Activated T-cell treated with anti-CD3 and anti-CD28 coated beads for 4 hours (primary cell): ENCODE results near the gene NT5DC2.

Experiments
- DNase-seq: peaks from one replicate; pipeline ENCODE4 v3.0.0-alpha.2; 2020

NT5DC2 gene

DNA sequence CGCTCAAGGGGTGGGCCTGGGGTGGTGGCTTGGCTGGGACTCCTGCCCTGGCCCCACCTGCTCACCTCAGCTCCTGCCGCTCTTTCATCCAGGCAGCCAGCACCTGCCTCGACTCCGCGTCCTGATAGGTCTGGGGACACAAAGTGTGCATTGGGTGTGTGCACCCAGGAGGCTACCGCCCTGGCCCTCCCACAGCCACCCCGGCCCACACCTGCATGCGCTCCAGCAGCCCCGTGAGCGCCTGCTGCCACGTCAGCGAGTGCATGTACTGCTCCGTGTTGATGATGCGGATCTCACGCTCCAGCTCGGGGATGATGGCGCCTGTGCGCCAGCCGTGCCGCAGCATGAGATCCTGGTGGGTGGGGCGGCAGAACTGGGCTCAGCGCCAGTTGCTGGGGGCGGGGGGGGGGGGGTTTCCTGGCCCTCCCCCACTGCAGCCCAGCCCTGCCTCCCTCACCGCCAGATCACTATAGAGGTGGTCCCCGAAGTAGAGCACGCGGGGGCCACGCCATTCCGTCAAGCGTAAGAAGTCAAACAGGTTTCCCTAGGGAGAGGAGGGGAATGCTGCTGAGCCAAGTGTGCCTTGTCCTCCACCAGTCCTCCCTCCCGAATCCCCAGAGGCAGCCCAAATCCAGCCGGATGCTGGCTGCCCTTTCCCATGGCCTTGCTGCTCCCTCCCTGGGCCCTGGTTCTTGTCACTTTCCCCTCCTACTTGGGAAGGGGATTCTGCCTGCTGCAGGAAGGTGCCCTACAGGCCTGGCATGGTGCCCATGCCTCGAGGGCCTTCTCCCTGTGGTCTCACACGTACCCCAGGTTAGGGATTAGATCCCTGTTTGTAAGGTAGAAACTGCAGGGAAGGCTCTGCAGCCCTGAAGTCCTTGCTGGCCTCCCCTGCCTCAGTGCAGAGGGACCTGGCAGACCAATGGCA, 8.6 kb downstream of the NT5DC2 start:
- no peak for DNase-seq

DNA sequence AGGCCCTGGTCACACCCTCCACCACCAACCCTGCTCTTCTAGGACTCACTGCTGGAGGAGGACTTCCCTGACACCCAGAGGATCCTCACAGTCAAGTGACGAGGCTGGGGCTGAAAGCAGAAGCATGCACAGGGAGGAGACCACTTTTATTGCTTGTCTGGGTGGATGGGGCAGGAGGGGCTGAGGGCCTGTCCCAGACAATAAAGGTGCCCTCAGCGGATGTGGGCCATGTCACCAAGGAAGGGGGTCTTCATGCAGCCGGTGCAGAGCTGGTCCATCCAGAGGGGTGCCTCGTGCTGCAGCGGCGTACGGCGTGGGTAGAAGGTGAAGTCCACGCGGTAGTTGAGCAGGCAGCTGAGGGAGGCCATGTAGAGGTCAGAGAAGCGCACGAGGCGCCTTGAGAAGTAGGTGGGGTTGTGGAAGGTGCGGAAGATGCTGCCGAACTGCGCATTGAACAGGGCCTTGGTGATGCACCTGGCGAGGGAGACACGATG, 9.4 kb downstream of the NT5DC2 start:
- DNase-seq = no peak

DNA sequence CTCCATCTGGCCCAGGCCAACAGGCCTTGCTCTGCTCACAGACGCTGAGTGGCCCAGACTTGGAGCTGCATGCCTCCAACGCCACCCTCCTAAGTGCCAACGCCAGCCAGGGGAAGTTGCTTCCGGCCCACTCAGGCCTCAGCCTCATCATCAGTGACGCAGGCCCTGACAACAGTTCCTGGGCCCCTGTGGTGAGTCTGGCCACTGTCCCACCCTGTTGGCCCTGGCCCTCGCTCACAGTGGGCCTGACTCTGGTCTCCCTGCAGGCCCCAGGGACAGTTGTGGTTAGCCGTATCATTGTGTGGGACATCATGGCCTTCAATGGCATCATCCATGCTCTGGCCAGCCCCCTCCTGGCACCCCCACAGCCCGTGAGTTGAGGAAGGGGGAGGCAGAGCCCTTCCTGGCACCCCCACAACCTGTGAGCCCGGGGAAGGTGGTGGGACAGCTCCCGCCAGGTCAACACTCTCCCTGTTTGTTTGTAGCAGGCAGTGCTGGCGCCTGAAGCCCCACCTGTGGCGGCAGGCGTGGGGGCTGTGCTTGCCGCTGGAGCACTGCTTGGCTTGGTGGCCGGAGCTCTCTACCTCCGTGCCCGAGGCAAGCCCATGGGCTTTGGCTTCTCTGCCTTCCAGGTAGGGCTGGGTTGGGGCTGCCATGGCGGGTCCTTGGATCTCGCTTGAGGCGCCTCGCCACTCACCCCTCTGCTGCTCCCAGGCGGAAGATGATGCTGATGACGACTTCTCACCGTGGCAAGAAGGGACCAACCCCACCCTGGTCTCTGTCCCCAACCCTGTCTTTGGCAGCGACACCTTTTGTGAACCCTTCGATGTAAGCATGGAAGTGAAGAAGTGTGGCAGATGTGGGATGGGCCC, 10.0 kb downstream of the NT5DC2 start:
- no peak for DNase-seq

DNA sequence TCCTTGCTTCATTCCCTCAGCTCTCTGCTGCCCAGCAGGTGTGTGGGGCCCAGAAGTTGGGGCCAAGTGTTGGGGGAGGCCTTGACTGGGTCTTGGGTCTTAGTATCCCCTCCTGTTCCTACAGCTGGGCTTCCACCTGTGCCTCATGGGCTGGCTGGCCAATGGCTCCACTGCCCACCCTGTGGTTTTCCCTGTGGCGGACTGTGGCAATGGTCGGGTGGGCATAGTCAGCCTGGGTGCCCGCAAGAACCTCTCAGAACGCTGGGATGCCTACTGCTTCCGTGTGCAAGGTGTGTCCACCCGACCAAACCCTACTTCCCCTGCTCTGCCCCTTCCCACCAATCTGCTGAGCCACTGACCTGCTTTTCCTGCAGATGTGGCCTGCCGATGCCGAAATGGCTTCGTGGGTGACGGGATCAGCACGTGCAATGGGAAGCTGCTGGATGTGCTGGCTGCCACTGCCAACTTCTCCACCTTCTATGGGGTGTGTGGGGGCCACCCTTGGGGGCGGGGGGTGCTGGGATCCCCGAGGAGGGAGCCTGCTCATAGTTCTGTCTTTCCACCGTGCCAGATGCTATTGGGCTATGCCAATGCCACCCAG, 10.9 kb downstream of the NT5DC2 start:
- no peak for DNase-seq

DNA sequence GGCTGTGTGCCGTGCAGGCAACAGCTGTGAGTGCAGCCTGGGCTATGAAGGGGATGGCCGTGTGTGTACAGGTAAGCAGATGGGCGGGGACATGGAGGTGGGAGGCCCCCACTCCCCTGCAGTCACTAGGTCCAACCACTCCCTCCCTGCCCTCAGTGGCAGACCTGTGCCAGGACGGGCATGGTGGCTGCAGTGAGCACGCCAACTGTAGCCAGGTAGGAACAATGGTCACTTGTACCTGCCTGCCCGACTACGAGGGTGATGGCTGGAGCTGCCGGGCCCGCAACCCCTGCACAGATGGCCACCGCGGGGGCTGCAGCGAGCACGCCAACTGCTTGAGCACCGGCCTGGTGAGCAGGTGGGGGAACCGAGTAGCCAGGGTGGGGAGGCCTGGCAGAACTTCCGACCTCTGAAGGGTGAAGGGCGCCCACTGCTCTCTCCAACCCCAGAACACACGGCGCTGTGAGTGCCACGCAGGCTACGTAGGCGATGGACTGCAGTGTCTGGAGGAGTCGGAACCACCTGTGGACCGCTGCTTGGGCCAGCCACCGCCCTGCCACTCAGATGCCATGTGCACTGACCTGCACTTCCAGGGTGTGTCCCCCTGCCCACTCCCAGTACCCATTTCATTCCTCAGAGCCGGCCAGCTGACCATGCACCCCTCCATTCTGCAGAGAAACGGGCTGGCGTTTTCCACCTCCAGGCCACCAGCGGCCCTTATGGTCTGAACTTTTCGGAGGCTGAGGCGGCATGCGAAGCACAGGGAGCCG, 11.6 kb downstream of the NT5DC2 start:
- no peak for DNase-seq

DNA sequence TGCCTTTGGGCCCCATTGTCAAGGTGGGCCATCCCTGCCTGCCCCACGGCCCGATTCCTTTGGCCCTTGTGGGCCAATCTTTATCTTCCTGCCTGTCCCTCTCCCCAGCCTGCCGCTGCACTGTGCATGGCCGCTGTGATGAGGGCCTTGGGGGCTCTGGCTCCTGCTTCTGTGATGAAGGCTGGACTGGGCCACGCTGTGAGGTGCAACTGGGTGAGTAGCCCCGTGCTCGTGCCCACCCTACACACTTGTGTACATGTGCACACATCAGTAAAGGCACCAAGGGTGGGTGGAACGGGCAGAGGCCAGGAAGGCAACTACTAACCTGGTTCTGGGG, 12.2 kb downstream of the NT5DC2 start:
- DNase-seq = no peak

DNA sequence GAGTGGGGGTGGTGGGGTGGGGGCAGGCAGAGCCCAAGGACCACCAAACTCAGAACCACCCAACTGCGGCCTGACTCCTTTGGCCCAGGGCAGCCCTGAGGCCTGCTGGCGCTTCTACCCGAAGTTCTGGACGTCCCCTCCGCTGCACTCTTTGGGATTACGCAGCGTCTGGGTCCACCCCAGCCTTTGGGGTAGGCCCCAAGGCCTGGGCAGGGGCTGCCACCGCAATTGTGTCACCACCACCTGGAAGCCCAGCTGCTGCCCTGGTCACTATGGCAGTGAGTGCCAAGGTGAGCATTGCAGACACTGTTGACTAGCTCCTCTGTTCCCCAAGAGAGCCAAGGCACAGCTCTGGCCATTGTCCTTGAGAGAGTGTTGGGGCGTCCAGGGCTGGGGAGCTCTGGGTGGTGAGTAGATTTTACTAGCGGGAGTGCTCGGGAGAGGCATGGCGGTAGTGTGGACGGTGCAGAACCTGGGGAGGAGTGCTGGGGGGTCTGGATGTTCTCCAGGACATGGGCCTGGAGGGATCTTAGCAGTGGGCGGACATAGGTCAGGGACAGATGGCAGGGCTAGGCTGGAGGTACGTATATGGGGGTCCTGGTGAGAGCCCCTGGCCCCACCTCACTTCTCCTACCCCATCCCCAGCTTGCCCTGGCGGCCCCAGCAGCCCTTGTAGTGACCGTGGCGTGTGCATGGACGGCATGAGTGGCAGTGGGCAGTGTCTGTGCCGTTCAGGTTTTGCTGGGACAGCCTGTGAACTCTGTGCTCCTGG, 12.8 kb downstream of the NT5DC2 start:
- DNase-seq = no peak

DNA sequence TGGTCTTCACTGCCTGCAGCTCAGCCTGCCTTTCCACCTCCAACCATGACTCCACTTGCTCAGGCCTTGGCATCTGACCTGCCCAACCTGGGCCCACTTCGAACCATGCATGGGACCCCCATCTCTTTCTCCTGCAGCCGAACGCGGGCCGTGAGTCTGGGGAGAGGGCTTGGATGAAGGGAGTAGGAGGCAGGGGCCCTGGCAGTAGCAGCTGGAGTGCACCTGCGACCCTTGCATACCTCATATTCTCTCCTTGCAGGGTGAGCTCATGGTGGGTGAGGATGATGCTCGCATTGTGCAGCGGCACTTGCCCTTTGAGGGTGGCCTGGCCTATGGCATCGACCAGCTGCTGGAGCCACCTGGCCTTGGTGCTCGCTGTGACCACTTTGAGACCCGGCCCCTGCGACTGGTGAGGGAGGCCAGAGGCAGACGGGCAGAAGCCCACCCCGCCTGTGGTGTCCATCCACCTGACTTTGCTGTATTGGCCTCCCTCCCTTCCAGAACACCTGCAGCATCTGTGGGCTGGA, 13.5 kb downstream of the NT5DC2 start:
- DNase-seq = no peak

DNA sequence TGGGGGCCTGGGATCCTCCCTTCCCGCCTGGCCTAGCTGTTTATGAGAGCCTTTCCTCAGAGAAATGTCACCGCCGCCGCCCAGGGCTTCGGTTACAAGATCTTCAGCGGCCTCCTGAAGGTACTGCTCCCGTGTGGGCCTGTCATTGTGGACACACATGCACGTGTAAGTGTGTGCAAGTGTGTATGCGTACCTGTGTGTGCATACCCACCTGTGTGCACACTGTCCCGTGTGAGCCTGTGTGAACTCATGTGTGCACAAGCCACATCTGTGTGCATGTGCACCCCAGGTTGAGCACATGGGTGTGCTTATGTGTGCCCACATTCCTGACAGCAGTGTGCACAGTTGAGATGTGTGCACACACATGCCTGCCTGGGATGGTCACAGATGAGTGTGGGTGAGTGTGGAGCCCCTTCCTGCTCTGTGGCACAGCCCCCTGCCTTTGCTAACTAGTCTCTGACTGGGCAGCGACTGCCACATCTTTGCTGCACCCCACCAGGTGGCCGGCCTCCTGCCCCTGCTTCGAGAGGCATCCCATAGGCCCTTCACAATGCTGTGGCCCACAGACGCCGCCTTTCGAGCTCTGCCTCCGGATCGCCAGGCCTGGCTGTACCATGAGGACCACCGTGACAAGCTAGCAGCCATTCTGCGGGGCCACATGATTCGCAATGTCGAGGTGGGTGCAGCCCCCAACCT, 14.1 kb downstream of the NT5DC2 start:
- no peak for DNase-seq

DNA sequence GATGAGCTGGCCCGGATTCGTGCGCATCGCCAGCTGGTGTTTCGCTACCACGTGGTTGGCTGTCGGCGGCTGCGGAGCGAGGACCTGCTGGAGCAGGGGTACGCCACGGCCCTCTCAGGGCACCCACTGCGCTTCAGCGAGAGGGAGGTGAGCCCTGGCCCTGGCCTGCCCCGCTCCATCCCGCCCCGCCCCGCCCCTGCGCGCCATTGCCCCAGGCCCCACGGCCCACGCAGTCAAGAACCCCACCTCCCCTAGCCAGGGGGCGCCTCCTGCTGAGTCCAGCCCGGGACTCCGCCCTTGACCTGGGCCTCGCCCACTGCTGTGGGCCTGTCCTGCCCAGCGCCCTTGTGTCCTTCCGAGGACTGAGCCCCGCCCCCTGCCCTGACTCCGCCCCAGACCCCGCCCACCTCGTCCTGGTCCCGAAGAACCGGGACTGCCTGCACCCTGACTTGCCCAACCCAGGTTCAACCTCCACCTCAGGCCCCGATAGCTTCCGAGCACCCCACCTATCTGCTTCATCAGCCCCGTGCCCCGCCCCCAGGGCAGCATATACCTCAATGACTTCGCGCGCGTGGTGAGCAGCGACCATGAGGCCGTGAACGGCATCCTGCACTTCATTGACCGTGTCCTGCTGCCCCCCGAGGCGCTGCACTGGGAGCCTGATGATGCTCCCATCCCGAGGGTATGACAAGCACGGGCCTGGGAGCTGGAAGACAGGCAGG, 14.8 kb downstream of the NT5DC2 start:
- no peak for DNase-seq

DNA sequence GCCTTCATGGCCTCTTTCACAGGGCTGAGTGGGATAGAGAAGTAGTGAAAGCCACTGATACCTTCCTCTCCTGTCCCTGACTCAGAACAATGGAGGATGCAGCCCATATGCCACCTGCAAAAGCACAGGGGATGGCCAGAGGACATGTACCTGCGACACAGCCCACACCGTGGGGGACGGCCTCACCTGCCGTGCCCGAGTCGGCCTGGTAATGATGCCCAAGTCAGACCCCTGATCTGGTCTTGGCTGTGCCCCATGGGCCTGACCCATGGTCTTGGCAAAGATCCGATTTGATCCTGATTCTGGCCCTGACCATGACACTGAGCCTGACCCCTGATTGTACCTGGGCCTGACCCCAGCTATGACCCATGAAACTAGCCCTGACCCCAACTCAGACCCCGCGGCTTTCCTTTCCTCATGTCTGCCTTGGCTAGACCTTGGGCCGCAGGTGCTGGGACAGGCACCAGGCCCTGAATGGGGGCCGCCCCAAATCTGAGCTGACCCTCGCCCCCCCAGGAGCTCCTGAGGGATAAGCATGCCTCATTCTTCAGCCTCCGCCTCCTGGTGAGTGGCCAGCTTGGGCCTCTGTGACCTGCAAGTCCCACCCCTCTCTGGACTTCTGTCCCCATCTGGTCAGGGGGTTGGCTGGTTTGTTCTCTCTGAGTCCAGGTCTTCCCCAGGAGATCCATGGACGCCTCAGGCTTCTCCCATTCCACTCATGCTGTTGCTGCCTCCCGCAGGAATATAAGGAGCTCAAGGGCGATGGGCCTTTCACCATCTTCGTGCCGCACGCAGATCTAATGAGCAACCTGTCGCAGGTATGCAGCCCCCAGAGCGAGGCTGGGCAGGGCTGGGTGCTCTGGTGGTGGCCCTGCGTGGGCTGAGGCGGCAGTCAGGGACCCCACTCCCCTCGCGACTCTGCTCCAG, 15.6 kb downstream of the NT5DC2 start:
- DNase-seq = no peak

DNA sequence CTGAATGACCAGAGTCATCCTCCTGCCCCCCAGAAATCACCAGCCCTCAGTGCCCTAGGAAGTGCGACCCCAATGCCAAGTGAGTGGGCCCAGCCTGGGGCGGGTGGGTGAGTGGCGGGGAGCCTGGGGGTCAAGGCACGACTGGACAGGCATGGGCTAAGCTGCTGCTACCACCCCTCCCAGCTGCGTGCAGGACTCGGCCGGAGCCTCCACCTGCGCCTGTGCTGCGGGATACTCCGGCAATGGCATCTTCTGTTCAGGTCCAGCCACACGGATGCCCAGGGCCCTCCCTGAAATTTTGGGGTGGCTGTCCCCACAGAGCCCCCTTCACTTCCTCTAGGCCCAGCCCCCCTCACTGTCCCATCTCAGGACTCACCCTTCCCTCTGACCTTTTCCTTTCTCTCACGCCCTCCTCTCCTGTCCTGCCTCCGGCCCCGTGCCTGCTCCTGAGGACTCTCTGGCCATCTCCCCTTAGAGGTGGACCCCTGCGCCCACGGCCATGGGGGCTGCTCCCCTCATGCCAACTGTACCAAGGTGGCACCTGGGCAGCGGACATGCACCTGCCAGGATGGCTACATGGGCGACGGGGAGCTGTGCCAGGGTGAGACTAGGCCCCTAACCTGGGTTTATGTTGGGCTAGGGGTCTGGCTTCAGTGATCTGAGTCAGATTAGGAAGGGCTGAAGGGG, 17.0 kb downstream of the NT5DC2 start:
- DNase-seq = no peak

DNA sequence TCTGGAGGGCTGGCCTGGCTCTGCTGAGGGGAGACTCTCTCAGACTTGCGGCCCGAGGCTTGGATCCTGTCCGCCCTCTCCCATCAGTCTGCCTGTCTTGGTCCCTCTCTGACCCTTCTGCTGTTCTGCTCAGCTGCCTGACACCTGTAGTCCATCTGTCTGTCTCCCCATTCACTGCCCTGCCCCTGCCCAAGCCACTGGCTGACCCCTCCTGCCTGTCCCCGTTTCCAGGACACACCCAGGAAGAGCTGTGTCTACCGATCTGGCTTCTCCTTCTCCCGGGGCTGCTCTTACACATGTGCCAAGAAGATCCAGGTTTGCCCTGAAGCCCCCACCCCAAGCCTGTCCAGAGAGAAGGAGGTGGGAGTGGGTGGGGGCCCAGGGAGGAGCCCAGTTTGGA, 18.5 kb downstream of the NT5DC2 start:
- DNase-seq = no peak

DNA sequence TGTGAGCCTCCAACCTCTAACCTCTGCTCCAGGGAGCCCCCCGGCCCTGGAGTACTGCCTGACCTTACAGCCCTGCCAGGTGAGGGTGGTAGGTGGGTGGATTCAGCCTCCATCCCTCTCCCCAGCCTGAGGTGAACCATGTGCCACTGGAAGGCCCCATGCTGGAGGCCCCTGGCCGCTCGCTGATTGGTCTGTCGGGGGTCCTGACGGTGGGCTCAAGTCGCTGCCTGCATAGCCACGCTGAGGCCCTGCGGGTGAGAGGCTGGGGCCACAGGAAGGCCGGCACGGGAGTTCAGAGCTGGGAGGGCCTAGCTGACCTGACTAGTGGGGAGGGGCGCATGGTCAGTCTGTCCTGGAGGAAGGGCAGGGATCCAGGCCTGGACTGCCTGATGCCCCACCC, 19.1 kb downstream of the NT5DC2 start:
- DNase-seq = no peak

DNA sequence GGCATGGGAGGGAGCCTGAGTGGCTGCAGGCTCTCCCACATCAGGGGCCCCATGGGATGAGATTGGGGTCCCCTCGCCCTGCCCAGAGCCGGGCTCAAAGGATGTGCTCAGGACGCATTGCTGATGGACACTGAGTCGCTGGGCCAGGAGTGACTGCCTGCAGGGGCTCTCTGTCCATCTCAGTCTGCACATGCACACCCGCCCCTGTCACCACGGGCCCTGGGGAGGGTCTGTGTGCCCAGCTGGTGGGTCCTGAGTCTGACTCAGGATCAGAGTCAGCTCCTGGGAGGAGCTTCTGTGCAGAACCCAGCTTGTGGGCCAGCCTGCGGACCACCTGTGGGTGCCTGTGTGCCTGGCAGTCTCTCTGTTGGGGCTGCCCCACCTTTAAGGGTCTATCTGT, 20.4 kb downstream of the NT5DC2 start:
- DNase-seq = no peak

DNA sequence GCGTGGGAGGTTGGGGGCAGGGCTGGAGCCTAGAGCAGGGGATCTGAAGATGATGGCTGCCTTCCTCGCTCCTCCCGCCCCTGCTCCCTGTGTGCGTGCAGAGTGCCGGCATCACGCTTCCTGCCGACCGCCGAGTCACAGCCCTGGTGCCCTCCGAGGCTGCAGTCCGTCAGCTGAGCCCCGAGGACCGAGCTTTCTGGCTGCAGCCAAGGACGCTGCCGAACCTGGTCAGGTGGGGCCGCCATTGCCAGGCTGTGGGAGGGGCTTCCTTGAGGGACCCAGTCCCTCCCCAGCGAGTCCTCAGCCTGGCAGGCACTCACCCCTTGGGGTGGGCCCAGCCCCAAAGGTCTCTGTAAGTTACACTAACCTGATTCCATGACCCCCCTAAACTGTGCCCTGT, 20.9 kb downstream of the NT5DC2 start:
- no peak for DNase-seq

DNA sequence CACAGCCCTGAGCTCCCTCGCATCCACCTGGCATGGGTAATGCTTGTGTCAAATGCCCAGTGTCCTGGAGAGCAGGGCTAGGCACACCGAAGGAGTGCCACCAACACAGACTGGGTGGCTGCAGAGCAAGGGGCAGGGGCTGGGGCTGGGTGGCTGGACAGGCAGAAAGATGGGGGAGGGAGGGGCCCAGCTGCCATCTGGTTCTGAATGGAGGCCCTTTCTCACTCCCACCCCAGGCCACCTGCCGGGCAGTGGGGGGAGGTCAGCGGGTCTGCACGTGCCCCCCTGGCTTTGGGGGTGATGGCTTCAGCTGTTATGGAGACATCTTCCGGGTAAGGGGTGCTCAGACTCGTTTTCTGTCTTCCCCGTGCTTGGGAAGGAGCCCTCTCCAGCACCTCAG, 21.6 kb downstream of the NT5DC2 start:
- no peak for DNase-seq

DNA sequence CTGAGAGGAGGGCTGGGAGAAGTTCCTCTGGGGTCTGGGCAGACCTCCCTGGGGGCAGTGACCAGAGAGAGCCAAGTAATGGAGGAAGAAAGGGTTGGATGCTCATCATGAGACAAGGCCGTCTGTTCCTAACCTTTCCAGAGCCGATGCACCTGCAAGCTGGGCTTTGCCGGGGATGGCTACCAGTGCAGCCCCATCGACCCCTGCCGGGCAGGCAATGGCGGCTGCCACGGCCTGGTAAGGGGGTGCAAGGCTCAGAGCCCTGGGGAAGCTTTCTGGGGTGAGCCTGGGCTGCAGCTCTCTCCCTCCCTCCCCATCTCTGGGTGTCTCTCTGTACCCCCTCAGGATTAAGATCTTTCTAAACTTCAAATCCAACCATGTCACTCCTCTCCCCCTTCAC, 22.1 kb downstream of the NT5DC2 start:
- no peak for DNase-seq
